Adrenal gland (tissue), 12 donors: ENCODE results near the gene MBD3. TPM values are rescaled to one million over a fixed set of nuclear protein-coding genes. Genes with fewer than 3 reads are reported as not detected.
A peak's percentile ranks its signal among the peaks of the same experiment; 100 is the strongest.

Source experiments
- DNase-seq, 7 donors: peaks; one replicate each; pipeline ENCODE4 v3.0.0-alpha.2; 2019 to 2020
- H3K27ac ChIP-seq, 5 donors: fragments of 200-600 bp; sonication (generic) in 4 of 5; 1 replicate in 3 of 5; 2 replicates in 2 of 5; pipeline versions ENCODE4 v1.5.1 to v1.8.0; 2016 to 2020; ENCODE audit warnings: mild to moderate bottlenecking in 1 of 5
- H3K27me3 ChIP-seq: fragments of 200-600 bp; 2 replicates; pipeline ENCODE4 v1.8.0; 2021
- H3K36me3 ChIP-seq, 2 donors: fragments of 200-600 bp; replicated peaks in 1 of 2; 1 replicate in 1 of 2; 2 replicates in 1 of 2; pipeline versions ENCODE4 v1.5.1 to v1.8.0; 2018 to 2022
- H3K4me1 ChIP-seq, 2 donors: fragments of 200-600 bp; replicated peaks in 1 of 2; 1 replicate in 1 of 2; 2 replicates in 1 of 2; pipeline versions ENCODE4 v1.5.1 to v1.8.0; 2018 to 2021
- H3K4me3 ChIP-seq, 4 donors: fragments of 200-600 bp; sonication (generic) in 3 of 4; one replicate each; pipeline ENCODE4 v1.5.1; 2016 to 2018
- H3K9me3 ChIP-seq, 3 donors: fragments of 200-600 bp; sonication (generic) in 1 of 3; replicated peaks in 1 of 3; 1 replicate in 2 of 3; 2 replicates in 1 of 3; pipeline versions ENCODE4 v1.5.1 to v1.8.0; 2016 to 2021
- POLR2A ChIP-seq, 2 donors: fragments of 450-650 bp; IDR thresholded peaks; one replicate each; pipeline ENCODE4 v1.6.1; 2017; ENCODE audit warnings: antibody characterized with exemption in 2 of 2, mild to moderate bottlenecking in 2 of 2, moderate library complexity in 1 of 2
- WGBS, 4 donors: extraction: QIAGEN DNeasy Blood & Tissue Kit in 2 of 4; methylation state at CpG; one replicate each; pipeline versions ENCODE4 v1.1.5 to v1.1.7; 2013 to 2017; 5-methylcytosine and 5-hydroxymethylcytosine counted together
- intact Hi-C, 2 donors: fragments of 100-400 bp; cut with DNase I; formaldehyde crosslinking; loops; one replicate each; pipeline versions ENCODE4 v1.14.1 to v1.15.0; 2022 to 2023
- polyA plus RNA-seq, 3 donors: library from polyadenylated mRNA; stranded (reverse); fragments of 200-250 nt in 2 of 3; fragments of 350-450 nt in 1 of 3; fragmentation: Illumina TruSeq in 1 of 3; extraction: RNeasy Lipid Tissue Mini Kit (QIAGEN cat#74804) in 1 of 3; gene quantifications; one replicate each; pipeline ENCODE4 v1.2.3, GENCODE V29; 2013 to 2014
- small RNA-seq, 2 donors: library from RNA; depleted of rRNA; stranded (forward); fragments of <200 nt; gene quantifications; one replicate each; pipeline ENCODE3, GENCODE V24; 2016
- total RNA-seq, 9 donors: library from RNA; depleted of rRNA in 4 of 9; stranded (reverse); fragments of >200 nt in 4 of 9; fragments of 120-200 nt in 1 of 9; fragmentation: NEBNext Ultra II Directional in 1 of 9; extraction: Animal tissue kit (Norgen Biotek cat#: 25700) in 1 of 9; gene quantifications; one replicate each; pipeline versions ENCODE4 v1.1.0 to v1.2.4, GENCODE V29; 2013 to 2023
- TF ChIP-seq, protein P1 (sequence below), 6 experiments: fragments of 450-650 bp in 4 of 6; fragments of 200-600 bp in 2 of 6; sonication (generic) in 1 of 6; IDR thresholded peaks; 1 replicate in 5 of 6; 2 replicates in 1 of 6; pipeline versions ENCODE4 v1.5.1 to v1.8.0; 2016 to 2021; ENCODE audit warnings: antibody characterized with exemption in 6 of 6, mild to moderate bottlenecking in 2 of 6, moderate library complexity in 1 of 6
- donor health status: healthy with polysubstance abuse.
- donor health status: Bipolar disorder and iron deficiency.
- donor health status: DM: yes; HTN: yes; CAD: no.
- donor health status: DM: no; HTN: no; CAD: no.
- donor health status: DM: no; HTN: no; CAD: no.
- donor health status: DM: yes; HTN: yes; CAD: no.

The MBD3 gene
- total and polyA plus RNA-seq, 12 donors = 3.5 to 221 (median 94.0) TPM

- DNase-seq = no peak
- TF ChIP-seq POLR2A (IDR thresholded peaks at IDR 0.05) = no peak
- TF ChIP-seq, protein P1, sequence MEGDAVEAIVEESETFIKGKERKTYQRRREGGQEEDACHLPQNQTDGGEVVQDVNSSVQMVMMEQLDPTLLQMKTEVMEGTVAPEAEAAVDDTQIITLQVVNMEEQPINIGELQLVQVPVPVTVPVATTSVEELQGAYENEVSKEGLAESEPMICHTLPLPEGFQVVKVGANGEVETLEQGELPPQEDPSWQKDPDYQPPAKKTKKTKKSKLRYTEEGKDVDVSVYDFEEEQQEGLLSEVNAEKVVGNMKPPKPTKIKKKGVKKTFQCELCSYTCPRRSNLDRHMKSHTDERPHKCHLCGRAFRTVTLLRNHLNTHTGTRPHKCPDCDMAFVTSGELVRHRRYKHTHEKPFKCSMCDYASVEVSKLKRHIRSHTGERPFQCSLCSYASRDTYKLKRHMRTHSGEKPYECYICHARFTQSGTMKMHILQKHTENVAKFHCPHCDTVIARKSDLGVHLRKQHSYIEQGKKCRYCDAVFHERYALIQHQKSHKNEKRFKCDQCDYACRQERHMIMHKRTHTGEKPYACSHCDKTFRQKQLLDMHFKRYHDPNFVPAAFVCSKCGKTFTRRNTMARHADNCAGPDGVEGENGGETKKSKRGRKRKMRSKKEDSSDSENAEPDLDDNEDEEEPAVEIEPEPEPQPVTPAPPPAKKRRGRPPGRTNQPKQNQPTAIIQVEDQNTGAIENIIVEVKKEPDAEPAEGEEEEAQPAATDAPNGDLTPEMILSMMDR (IDR thresholded peaks at IDR 0.05) = no peak
- Histone ChIP-seq H3K9me3 (no peaks in the 10 kb centered on the region), H3K27me3 (peaks cover 51% of the 10 kb centered on the region), H3K36me3 (no peaks in the 10 kb centered on the region), H3K27ac (no peak overlapping the region), H3K4me3 (no peak overlapping the region), H3K4me1 (no peaks in the 10 kb centered on the region)
- 61 to 84% (median 63%) methylated on average over 6 to 17 of the region's 17 CpGs for WGBS, 4 donors
- intact Hi-C loops = no loop called here
Measured at GRCh38 chr19:1524972-1525325, 67.7 kb downstream of the MBD3 start.

DNA sequence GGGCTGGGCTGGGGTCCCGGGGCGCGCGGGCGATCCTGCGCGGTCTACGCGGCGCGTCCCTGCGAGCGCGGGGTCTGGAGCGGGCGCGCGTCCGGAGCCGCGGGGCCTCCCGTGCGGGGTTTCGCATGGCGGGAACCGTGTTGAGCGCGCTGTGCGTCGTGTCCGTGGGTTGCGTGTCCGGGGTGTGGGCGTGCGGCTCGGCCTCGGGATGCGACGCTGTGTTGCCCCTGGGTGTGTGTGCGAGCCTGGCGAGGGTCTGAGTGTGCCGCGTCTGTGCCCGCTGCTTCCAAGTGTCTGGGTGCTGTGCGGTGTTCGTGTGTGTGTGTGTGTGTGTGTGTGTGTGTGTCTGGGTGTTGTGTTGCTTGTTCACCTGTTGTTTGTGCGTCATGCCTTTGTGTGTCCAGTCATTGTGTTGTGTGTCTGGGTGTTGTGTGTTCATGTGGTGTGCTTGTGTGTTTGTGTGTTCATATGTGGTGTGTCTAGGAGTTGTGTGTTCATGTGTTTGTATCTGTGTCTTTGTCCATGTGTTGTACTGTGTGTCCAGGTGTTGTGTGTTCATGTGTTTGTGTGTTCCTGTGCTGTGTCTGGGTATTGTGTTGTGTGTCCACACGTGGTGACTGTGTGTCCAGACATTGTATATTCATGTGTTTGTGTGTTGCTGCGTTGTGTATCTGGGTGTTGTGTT, 68.2 kb downstream of the MBD3 start:
- H3K9me3 ChIP-seq = no peaks in the 10 kb centered on the region
- DNase-seq = no peak
- 6 to 63% (median 29%) methylated on average over 2 to 49 of the region's 49 CpGs for WGBS, 4 donors
- no peaks in the 10 kb centered on the region for H3K36me3 ChIP-seq
- intact Hi-C loops = no loop called here
- peak overlapping the region in 1 of 4 donors; percentile 23 for H3K4me3 ChIP-seq
- TF ChIP-seq, protein P1 (IDR thresholded peaks at IDR 0.05) = no peak
- TF ChIP-seq POLR2A (IDR thresholded peaks at IDR 0.05) = no peak
- no peak overlapping the region for H3K27ac ChIP-seq
- peaks cover 51% of the 10 kb centered on the region for H3K27me3 ChIP-seq
- H3K4me1 ChIP-seq = no peaks in the 10 kb centered on the region

Small RNA genes within 50 kb of the gene (small RNA-seq; reads per million reads assigned to genes)
- gene AC005943.2 (0 reads per million in 2 donors), gene RN7SL477P (0 reads per million in 2 donors), gene RNU6-1223P (0 reads per million in 2 donors)

Other genes starting within 250 kb of the MBD3 start
- gene NDUFS7, start 209.0 kb downstream of the MBD3 start, total RNA-seq = 100 to 1,000 TPM; 102 to 286 (median 150) TPM
- gene NDUFS7, start 209.0 kb downstream of the MBD3 start, polyA plus RNA-seq = 100 to 1,000 TPM in 2 of 3 donors, 1 to 10 TPM in 1; 4.7 to 267 (median 134) TPM
- gene GAMT, start 191.3 kb downstream of the MBD3 start, total RNA-seq = 10 to 100 TPM; 14.8 to 96.9 (median 30.7) TPM
- 10 to 100 TPM in 2 of 3 donors, 1 to 10 TPM in 1; 7.4 to 84.5 (median 74.2) TPM for gene GAMT, start 191.3 kb downstream of the MBD3 start, polyA plus RNA-seq
- gene DAZAP1, start 185.3 kb downstream of the MBD3 start, total RNA-seq = 10 to 100 TPM; 11.5 to 87.5 (median 41.4) TPM
- gene DAZAP1, start 185.3 kb downstream of the MBD3 start, polyA plus RNA-seq = 100 to 1,000 TPM in 1 of 3 donors, 10 to 100 TPM in 2; 60.0 to 117 (median 77.5) TPM
- 1,000 to 10,000 TPM in 6 of 9 donors, 100 to 1,000 TPM in 3; 780 to 3,934 (median 1,471) TPM for gene RPS15, start 154.5 kb downstream of the MBD3 start, total RNA-seq
- 1,000 to 10,000 TPM in 2 of 3 donors, 100 to 1,000 TPM in 1; 471 to 4,071 (median 2,224) TPM for gene RPS15, start 154.5 kb downstream of the MBD3 start, polyA plus RNA-seq
- gene APC2, start 142.7 kb downstream of the MBD3 start, total RNA-seq = 1 to 10 TPM in 3 of 9 donors, under 1 TPM in 6; 0.06 to 6.9 (median 0.35) TPM
- 10 to 100 TPM in 1 of 3 donors, under 1 TPM in 2; 0.71 to 12.9 (median 0.82) TPM for gene APC2, start 142.7 kb downstream of the MBD3 start, polyA plus RNA-seq
- 10 to 100 TPM; 26.9 to 60.4 (median 35.6) TPM for gene C19orf25, start 113.7 kb downstream of the MBD3 start, total RNA-seq
- gene C19orf25, start 113.7 kb downstream of the MBD3 start, polyA plus RNA-seq = 10 to 100 TPM in 2 of 3 donors, 1 to 10 TPM in 1; 6.0 to 55.7 (median 33.4) TPM
- 10 to 100 TPM in 2 of 9 donors, 1 to 10 TPM in 7; 1.2 to 13.1 (median 4.4) TPM for gene PCSK4, start 102.5 kb downstream of the MBD3 start, total RNA-seq
- 10 to 100 TPM in 2 of 3 donors, 1 to 10 TPM in 1; 1.3 to 29.7 (median 13.7) TPM for gene PCSK4, start 102.5 kb downstream of the MBD3 start, polyA plus RNA-seq
- 100 to 1,000 TPM in 5 of 9 donors, 10 to 100 TPM in 4; 44.5 to 189 (median 110) TPM for gene REEP6, start 101.7 kb downstream of the MBD3 start, total RNA-seq
- gene REEP6, start 101.7 kb downstream of the MBD3 start, polyA plus RNA-seq = 100 to 1,000 TPM in 2 of 3 donors, 10 to 100 TPM in 1; 16.5 to 205 (median 120) TPM
- gene ADAMTSL5, start 79.8 kb downstream of the MBD3 start, total RNA-seq = 1 to 10 TPM in 7 of 9 donors, under 1 TPM in 2; 0.61 to 8.8 (median 1.6) TPM
- 1 to 10 TPM in 2 of 3 donors, under 1 TPM in 1; 0.79 to 2.4 (median 2.0) TPM for gene ADAMTSL5, start 79.8 kb downstream of the MBD3 start, polyA plus RNA-seq
- gene PLK5, start 68.8 kb downstream of the MBD3 start, total RNA-seq = under 1 TPM in 2 of 9 donors, not detected in 7; 0.15 to 0.17 TPM
- 1 to 10 TPM in 1 of 3 donors, under 1 TPM in 1, not detected in 1; 0.47 to 1.0 TPM for gene PLK5, start 68.8 kb downstream of the MBD3 start, polyA plus RNA-seq
- 10 to 100 TPM in 8 of 9 donors, 1 to 10 TPM in 1; 7.3 to 31.6 (median 20.1) TPM for gene MEX3D, start 24.5 kb downstream of the MBD3 start, total RNA-seq
- 1 to 10 TPM; 1.6 to 2.6 (median 2.1) TPM for gene MEX3D, start 24.5 kb downstream of the MBD3 start, polyA plus RNA-seq
- 100 to 1,000 TPM in 6 of 9 donors, 10 to 100 TPM in 3; 47.1 to 336 (median 267) TPM for gene UQCR11, start 12.6 kb upstream of the MBD3 start, total RNA-seq
- 100 to 1,000 TPM in 1 of 3 donors, 10 to 100 TPM in 2; 91.7 to 122 (median 96.9) TPM for gene UQCR11, start 12.6 kb upstream of the MBD3 start, polyA plus RNA-seq
- 10 to 100 TPM; 15.7 to 96.0 (median 39.9) TPM for gene TCF3, start 59.8 kb upstream of the MBD3 start, total RNA-seq
- 10 to 100 TPM in 2 of 3 donors, 1 to 10 TPM in 1; 8.5 to 45.1 (median 44.2) TPM for gene TCF3, start 59.8 kb upstream of the MBD3 start, polyA plus RNA-seq
- not detected for gene ONECUT3, start 160.6 kb upstream of the MBD3 start, total RNA-seq
- under 1 TPM in 1 of 3 donors, not detected in 2; under 0.01 TPM for gene ONECUT3, start 160.6 kb upstream of the MBD3 start, polyA plus RNA-seq
- gene ATP8B3, start 219.4 kb upstream of the MBD3 start, total RNA-seq = 10 to 100 TPM in 2 of 9 donors, 1 to 10 TPM in 6, under 1 TPM in 1; 0.26 to 15.1 (median 4.9) TPM
- 1 to 10 TPM; 2.0 to 9.2 (median 3.9) TPM for gene ATP8B3, start 219.4 kb upstream of the MBD3 start, polyA plus RNA-seq